ENCODE results near the gene CRYGS.
"Not testable (repeated sequence)": the region's sequence is repeated elsewhere in the genome, so short reads cannot be mapped to it uniquely, and the experiment has no call there.

The CRYGS gene

GRCh38 chr3:186544281-186544680 lies at the start of gene CRYGS:
CRYGS (minus strand) TSS chr3:186544380; CDS start chr3:186544326, 54 bp downstream.
- DNase-seq (ENCODE audit: low read depth in 2 of 2), result no peak

- no peak for DNase-seq (ENCODE audit: low read depth in 2 of 2)
These were observed 49.7 kb upstream of the CRYGS start for GRCh38 chr3:186593862-186594261.

GRCh38 chr3:186592682-186593081 lies 48.5 kb upstream of the CRYGS start:
- DNase-seq (ENCODE audit: low read depth in 2 of 2), result no peak

- DNase-seq (ENCODE audit: low read depth in 2 of 2), result no peak
These were observed 46.6 kb upstream of the CRYGS start for GRCh38 chr3:186590580-186591295.

GRCh38 chr3:186589856-186590579 lies 45.8 kb upstream of the CRYGS start:
- no peak for DNase-seq (ENCODE audit: low read depth in 2 of 2)

GRCh38 chr3:186589121-186589520 lies 44.9 kb upstream of the CRYGS start:
- no peak for DNase-seq (ENCODE audit: low read depth in 2 of 2)

- no peak for DNase-seq (ENCODE audit: low read depth in 2 of 2)
These were observed 44.5 kb upstream of the CRYGS start for GRCh38 chr3:186588632-186589031.

GRCh38 chr3:186587183-186587582 lies 43.0 kb upstream of the CRYGS start:
- no peak for DNase-seq (ENCODE audit: low read depth in 2 of 2)

- not testable (repeated sequence) for DNase-seq (ENCODE audit: low read depth in 2 of 2)
These were observed 42.1 kb upstream of the CRYGS start for GRCh38 chr3:186586245-186586644.

- DNase-seq (ENCODE audit: low read depth in 2 of 2), result no peak
These were observed 39.7 kb upstream of the CRYGS start for GRCh38 chr3:186583831-186584230.

GRCh38 chr3:186582541-186582940 lies 38.4 kb upstream of the CRYGS start:
- DNase-seq (ENCODE audit: low read depth in 2 of 2), result no peak

- no peak for DNase-seq (ENCODE audit: low read depth in 2 of 2)
These were observed 36.6 kb upstream of the CRYGS start for GRCh38 chr3:186580785-186581184.

- no peak for DNase-seq (ENCODE audit: low read depth in 2 of 2)
These were observed 33.3 kb upstream of the CRYGS start for GRCh38 chr3:186577521-186577920.

GRCh38 chr3:186571644-186572013 lies 27.4 kb upstream of the CRYGS start:
- DNase-seq (ENCODE audit: low read depth in 2 of 2), result no peak

- no peak for DNase-seq (ENCODE audit: low read depth in 2 of 2)
These were observed 26.9 kb upstream of the CRYGS start for GRCh38 chr3:186570941-186571643.

GRCh38 chr3:186570096-186570940 lies 26.1 kb upstream of the CRYGS start, which contains the start of gene DNAJB11:
DNAJB11 (plus strand) TSS chr3:186570720; CDS start chr3:186570898, 178 bp downstream.
- DNase-seq (ENCODE audit: low read depth in 2 of 2), result peak; percentile 97 to 99

- DNase-seq (ENCODE audit: low read depth in 2 of 2), result no peak
These were observed 25.6 kb upstream of the CRYGS start for GRCh38 chr3:186569779-186570095.

GRCh38 chr3:186569361-186569760 lies 25.2 kb upstream of the CRYGS start:
- DNase-seq (ENCODE audit: low read depth in 2 of 2), result not testable (repeated sequence)

GRCh38 chr3:186567072-186567921 lies 23.1 kb upstream of the CRYGS start, which contains the start of gene TBCCD1:
TBCCD1 (minus strand) TSS chr3:186567339; CDS start chr3:186564329, 3,010 bp downstream.
- peak; percentile 85 to 89 for DNase-seq (ENCODE audit: low read depth in 2 of 2)

GRCh38 chr3:186566772-186567071 lies 22.5 kb upstream of the CRYGS start:
- no peak for DNase-seq (ENCODE audit: low read depth in 2 of 2)

GRCh38 chr3:186564586-186564985 lies 20.4 kb upstream of the CRYGS start:
- DNase-seq (ENCODE audit: low read depth in 2 of 2), result no peak
